Kidney epithelial cell (primary cell): Measurements from ENCODE around the gene MRC1. TPM values are rescaled to one million over a fixed set of nuclear protein-coding genes. Genes with fewer than 3 reads are reported as not detected.

Source experiments
- DNase-seq: peaks from one replicate; pipeline ENCODE4 v3.0.0-alpha.2; 2010; ENCODE audit warnings: low read depth
- H3K27me3 ChIP-seq: 2 replicates; pipeline ENCODE4 v1.6.0; 2011; ENCODE audit warnings: low read length; ENCODE audit not compliant: control insufficient read depth, insufficient read depth
- H3K36me3 ChIP-seq: 2 replicates; pipeline ENCODE4 v1.5.1; 2011; ENCODE audit warnings: low read length; ENCODE audit not compliant: control insufficient read depth, insufficient read depth
- H3K4me3 ChIP-seq: 2 replicates; pipeline ENCODE4 v1.5.1; 2011; ENCODE audit warnings: low read depth, mild to moderate bottlenecking, control low read depth, low read length
- total RNA-seq: library from RNA; depleted of rRNA; stranded (reverse); fragments of >200 nt; gene quantifications from 2 replicates; pipeline ENCODE4 v1.2.3, GENCODE V29; 2015
- TF ChIP-seq, protein P1 (sequence below): IDR thresholded peaks from 2 replicates; pipeline ENCODE4 v1.5.1; 2011; ENCODE audit warnings: mild to moderate bottlenecking, moderate library complexity, low read length, control low read depth, inconsistent platforms; ENCODE audit not compliant: insufficient read depth, poor library complexity, severe bottlenecking

Gene MRC1
- total RNA-seq, 1 donor from 2014 or later, result 0.29 TPM

DNA sequence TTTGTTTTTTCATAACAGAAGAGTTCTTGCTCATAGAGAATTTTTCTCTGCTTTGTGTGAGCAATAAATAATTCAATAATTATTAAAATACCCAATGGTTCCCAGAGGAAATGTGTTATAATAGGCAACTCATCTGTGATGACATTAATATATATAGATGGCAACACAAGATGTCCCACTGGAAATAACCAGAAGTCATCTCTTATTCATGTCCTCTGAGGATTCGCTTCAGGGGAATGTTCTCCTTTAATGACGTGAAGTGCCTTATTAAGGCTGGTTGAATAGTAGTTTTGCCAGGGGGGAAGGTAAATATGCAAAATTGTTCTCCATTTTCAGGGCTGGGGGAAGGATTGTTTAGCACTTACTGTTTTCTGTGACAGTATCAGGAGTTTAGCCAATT is 145.7 kb downstream of the MRC1 start:
- no peaks in the 10 kb centered on the region for H3K36me3 ChIP-seq
- no peak overlapping the region for H3K4me3 ChIP-seq
- DNase-seq, result no peak
- H3K27me3 ChIP-seq, result no peaks in the 10 kb centered on the region
- TF ChIP-seq, protein P1, sequence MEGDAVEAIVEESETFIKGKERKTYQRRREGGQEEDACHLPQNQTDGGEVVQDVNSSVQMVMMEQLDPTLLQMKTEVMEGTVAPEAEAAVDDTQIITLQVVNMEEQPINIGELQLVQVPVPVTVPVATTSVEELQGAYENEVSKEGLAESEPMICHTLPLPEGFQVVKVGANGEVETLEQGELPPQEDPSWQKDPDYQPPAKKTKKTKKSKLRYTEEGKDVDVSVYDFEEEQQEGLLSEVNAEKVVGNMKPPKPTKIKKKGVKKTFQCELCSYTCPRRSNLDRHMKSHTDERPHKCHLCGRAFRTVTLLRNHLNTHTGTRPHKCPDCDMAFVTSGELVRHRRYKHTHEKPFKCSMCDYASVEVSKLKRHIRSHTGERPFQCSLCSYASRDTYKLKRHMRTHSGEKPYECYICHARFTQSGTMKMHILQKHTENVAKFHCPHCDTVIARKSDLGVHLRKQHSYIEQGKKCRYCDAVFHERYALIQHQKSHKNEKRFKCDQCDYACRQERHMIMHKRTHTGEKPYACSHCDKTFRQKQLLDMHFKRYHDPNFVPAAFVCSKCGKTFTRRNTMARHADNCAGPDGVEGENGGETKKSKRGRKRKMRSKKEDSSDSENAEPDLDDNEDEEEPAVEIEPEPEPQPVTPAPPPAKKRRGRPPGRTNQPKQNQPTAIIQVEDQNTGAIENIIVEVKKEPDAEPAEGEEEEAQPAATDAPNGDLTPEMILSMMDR, result no peak

DNA sequence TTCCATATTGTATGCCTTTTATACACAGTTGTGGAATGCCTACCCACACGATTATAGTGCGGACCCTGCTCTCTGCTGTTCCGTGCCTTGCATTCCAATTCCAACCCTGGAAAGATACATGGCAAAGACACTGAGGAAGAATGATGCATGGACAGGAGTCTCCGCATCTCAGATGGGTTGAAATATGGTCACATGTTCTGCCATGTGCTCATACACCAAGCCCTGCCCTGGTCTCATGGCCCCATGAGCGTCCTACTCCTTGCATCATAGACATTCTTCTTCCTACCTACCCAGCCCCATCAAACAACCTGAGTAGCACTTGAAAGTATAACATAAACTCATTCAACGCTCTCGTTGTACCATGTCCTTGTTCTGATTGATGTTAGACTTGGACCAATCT is 148.9 kb downstream of the MRC1 start:
- no peaks in the 10 kb centered on the region for H3K36me3 ChIP-seq
- no peaks in the 10 kb centered on the region for H3K27me3 ChIP-seq
- TF ChIP-seq, protein P1, result no peak
- DNase-seq, result no peak
- no peak overlapping the region for H3K4me3 ChIP-seq

DNA sequence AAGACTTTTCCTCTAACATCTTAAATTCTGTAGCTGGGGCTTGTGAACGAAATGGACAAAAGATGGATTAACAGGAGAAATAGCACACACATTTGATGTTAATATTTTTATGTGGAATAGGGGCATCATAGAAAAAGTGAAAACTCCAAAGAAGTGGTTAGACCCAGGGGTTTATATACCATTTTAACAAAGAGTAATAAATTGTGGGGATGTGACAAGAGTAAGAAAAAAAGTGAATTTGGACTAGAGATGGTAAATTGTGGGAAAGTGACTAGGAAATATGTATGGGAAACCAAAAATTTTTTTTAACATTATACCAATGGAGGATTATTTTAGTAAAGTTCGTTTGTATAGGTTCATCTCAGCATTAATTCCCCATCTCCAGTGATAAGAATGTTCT is 150.7 kb downstream of the MRC1 start:
- Histone ChIP-seq H3K27me3 (no peaks in the 10 kb centered on the region), H3K4me3 (no peak overlapping the region), H3K36me3 (no peaks in the 10 kb centered on the region)
- DNase-seq, result no peak
- TF ChIP-seq, protein P1, result no peak

Other genes starting within 250 kb of the MRC1 start
- gene HACD1, start 192.0 kb upstream of the MRC1 start, total RNA-seq, result 16.6 and 20.8 TPM in 2 replicates
- 29.6 and 35.3 TPM in 2 replicates for gene STAM, start 165.2 kb upstream of the MRC1 start, total RNA-seq
- 0.08 and 0.14 TPM in 2 replicates for gene TMEM236, start 57.1 kb upstream of the MRC1 start, total RNA-seq
- not detected in 2 replicates for gene SLC39A12, start 142.6 kb downstream of the MRC1 start, total RNA-seq